ENCODE measurements around the gene SOCS7. TPM values are rescaled to one million over a fixed set of nuclear protein-coding genes. Genes with fewer than 3 reads are reported as not detected.

Gene SOCS7
- total RNA-seq, 1 donor from 2014 or later, result 33.6 TPM

- H3K27me3 Mint-ChIP-seq (ENCODE audit: low read depth), result no peaks in the 10 kb centered on the region
- no peak for TF ChIP-seq CTCF (IDR thresholded peaks at IDR 0.05; ENCODE audit: unreplicated experiment)
- peaks cover 49% of the 10 kb centered on the region for H3K4me1 Mint-ChIP-seq
- peak overlapping the region; percentile 48 for H3K27ac Mint-ChIP-seq
- no peaks in the 10 kb centered on the region for H3K9me3 Mint-ChIP-seq
- no peak for DNase-seq (ENCODE audit: low spot score in 2 of 2, unreplicated experiment in 2 of 2)
- H3K4me3 Mint-ChIP-seq, result no peak overlapping the region
- peaks cover 4% of the 10 kb centered on the region for H3K36me3 Mint-ChIP-seq
Observed at GRCh38 chr17:38358586-38359513, 7.2 kb downstream of the SOCS7 start.

DNA sequence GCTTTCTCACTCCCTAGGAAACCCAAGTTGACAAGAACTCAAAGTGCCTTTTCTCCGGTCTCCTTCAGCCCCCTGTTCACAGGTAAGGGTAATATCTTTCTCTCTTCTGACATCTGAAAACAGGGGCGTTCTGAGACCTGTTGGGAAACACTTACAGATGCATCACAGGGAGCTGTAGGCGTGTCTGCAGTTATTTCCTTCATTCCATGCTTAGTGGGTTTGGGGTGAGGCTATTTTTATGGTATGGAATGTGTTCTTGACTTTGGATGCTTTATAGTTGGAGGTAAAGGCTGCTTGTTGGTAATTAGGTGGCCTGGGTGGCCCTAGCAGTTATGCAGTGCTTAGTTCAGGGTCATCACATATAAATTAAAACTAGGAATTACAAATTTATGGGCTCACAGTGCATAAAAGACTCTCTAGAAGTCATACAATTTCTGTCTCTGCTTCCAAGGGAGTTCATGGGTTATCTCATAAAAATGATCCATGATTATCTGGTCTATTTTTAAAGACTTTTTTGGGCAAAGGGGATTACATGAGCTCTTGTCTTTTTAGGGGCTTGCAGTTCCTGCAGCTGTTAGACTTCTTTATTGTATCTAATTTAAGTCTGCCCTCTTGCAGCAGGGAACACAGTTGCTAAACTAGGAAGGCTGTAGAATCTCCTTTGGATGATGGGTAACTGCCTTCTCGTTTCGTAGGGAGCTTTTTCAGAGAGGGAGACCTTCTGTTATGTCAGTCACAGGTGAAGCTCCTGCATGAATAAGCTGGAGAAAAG, 10.2 kb downstream of the SOCS7 start:
- no peak overlapping the region for H3K4me3 Mint-ChIP-seq
- peaks cover 10% of the 10 kb centered on the region for H3K36me3 Mint-ChIP-seq
- H3K27me3 Mint-ChIP-seq (ENCODE audit: low read depth), result no peaks in the 10 kb centered on the region
- no peak for TF ChIP-seq CTCF (IDR thresholded peaks at IDR 0.05; ENCODE audit: unreplicated experiment)
- H3K9me3 Mint-ChIP-seq, result no peaks in the 10 kb centered on the region
- peaks cover 27% of the 10 kb centered on the region for H3K4me1 Mint-ChIP-seq
- peak overlapping the region; percentile 60 for H3K27ac Mint-ChIP-seq
- no peak for DNase-seq (ENCODE audit: low spot score in 2 of 2, unreplicated experiment in 2 of 2)

DNA sequence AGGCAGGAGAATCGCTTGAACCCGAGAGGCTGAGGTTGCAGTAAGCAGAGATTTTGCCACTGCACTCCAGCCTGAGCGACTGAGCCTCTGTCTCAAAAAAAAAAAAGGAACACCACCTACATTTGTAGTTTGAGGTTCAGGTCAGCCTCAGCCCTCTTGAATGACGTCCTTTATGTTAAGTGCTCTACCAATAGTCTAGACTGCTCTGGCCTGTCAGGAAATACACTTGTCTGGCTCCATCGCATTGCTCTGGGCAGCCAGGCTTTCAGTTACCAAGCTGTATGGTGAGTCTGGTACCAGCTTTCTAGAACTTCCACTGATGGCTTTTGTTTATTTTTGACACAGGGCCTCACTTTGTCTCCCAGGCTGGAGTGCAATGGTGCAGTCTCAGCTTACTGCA, 11.4 kb downstream of the SOCS7 start:
- Mint-ChIP-seq H3K9me3 (no peaks in the 10 kb centered on the region), H3K36me3 (peaks cover 15% of the 10 kb centered on the region), H3K4me3 (no peak overlapping the region), H3K27ac (no peak overlapping the region), H3K27me3 (ENCODE audit: low read depth) (no peaks in the 10 kb centered on the region), H3K4me1 (peaks cover 19% of the 10 kb centered on the region)
- no peak for DNase-seq (ENCODE audit: low spot score in 2 of 2, unreplicated experiment in 2 of 2)
- no peak for TF ChIP-seq CTCF (IDR thresholded peaks at IDR 0.05; ENCODE audit: unreplicated experiment)

DNA sequence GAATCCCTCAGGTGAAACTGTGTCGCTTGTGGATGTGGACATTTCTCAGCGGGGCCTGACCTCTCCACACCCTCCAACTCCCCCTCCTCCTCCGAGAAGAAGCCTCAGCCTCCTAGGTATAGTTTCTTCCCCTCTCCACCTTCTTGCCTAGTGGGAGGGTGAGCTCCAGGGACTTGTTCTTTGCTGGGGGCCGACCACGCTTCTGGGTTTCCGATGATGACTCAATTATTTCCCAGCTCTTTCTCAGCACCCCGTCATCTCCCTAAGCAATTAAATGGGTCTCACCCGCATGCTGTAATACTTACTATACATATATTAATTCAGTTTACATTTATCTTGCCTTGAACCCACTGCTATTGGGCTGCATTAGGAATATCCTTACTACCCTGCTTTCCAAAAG, 13.1 kb downstream of the SOCS7 start:
- H3K4me1 Mint-ChIP-seq, result peaks cover 7% of the 10 kb centered on the region
- no peak for DNase-seq (ENCODE audit: low spot score in 2 of 2, unreplicated experiment in 2 of 2)
- peaks cover 26% of the 10 kb centered on the region for H3K36me3 Mint-ChIP-seq
- H3K4me3 Mint-ChIP-seq, result no peak overlapping the region
- no peaks in the 10 kb centered on the region for H3K9me3 Mint-ChIP-seq
- no peak for TF ChIP-seq CTCF (IDR thresholded peaks at IDR 0.05; ENCODE audit: unreplicated experiment)
- no peaks in the 10 kb centered on the region for H3K27me3 Mint-ChIP-seq (ENCODE audit: low read depth)
- no peak overlapping the region for H3K27ac Mint-ChIP-seq

- peaks cover 39% of the 10 kb centered on the region for H3K36me3 Mint-ChIP-seq
Observed at GRCh38 chr17:38369124-38369886, 17.7 kb downstream of the SOCS7 start.

More at GRCh38 chr17:38369124-38369886, 17.7 kb downstream of the SOCS7 start:
- Mint-ChIP-seq H3K4me1 (peaks cover 2% of the 10 kb centered on the region), H3K4me3 (no peak overlapping the region), H3K27me3 (ENCODE audit: low read depth) (no peaks in the 10 kb centered on the region), H3K27ac (no peak overlapping the region), H3K9me3 (no peaks in the 10 kb centered on the region)
- no peak for TF ChIP-seq CTCF (IDR thresholded peaks at IDR 0.05; ENCODE audit: unreplicated experiment)
- no peak for DNase-seq (ENCODE audit: low spot score in 2 of 2, unreplicated experiment in 2 of 2)
